HG03460 (cell line): ENCODE data around the gene ADAMTS3.

ENCODE experiments used
- ATAC-seq: cut with Tn5 transposase; IDR thresholded peaks from one replicate; pipeline ENCODE4 v1.9.1; 2021; ENCODE audit not compliant: unreplicated experiment

ADAMTS3 gene

GRCh38 chr4:72568959-72569718 is at the start of gene ADAMTS3:
TSS of gene ADAMTS3 (minus strand) at chr4:72569221. CDS start at chr4:72568762, 459 bp downstream.
- ATAC-seq, result no peak

- no peak for ATAC-seq
Measured at GRCh38 chr4:72613959-72614358, 44.9 kb upstream of the ADAMTS3 start.

GRCh38 chr4:72606751-72607150 is 37.7 kb upstream of the ADAMTS3 start:
- no peak for ATAC-seq

GRCh38 chr4:72604324-72604723 is 35.3 kb upstream of the ADAMTS3 start:
- no peak for ATAC-seq

- no peak for ATAC-seq
Measured at GRCh38 chr4:72602396-72603376, 33.7 kb upstream of the ADAMTS3 start.

GRCh38 chr4:72591547-72592454 is 22.8 kb upstream of the ADAMTS3 start:
- no peak for ATAC-seq

- ATAC-seq, result no peak
Measured at GRCh38 chr4:72587334-72587733, 18.3 kb upstream of the ADAMTS3 start.

- no peak for ATAC-seq
Measured at GRCh38 chr4:72582853-72583252, 13.8 kb upstream of the ADAMTS3 start.

GRCh38 chr4:72577211-72577610 is 8.2 kb upstream of the ADAMTS3 start:
- no peak for ATAC-seq

GRCh38 chr4:72571337-72571736 is 2.3 kb upstream of the ADAMTS3 start:
- no peak for ATAC-seq

- no peak for ATAC-seq
Measured at GRCh38 chr4:72569719-72570235, 756 bp upstream of the ADAMTS3 start.

GRCh38 chr4:72567821-72568675 is 973 bp downstream of the ADAMTS3 start:
- ATAC-seq, result no peak

- no peak for ATAC-seq
Measured at GRCh38 chr4:72567036-72567435, 2.0 kb downstream of the ADAMTS3 start.

GRCh38 chr4:72566464-72566972 is 2.5 kb downstream of the ADAMTS3 start:
- no peak for ATAC-seq

GRCh38 chr4:72564789-72565188 is 4.2 kb downstream of the ADAMTS3 start:
- ATAC-seq, result no peak

- no peak for ATAC-seq
Measured at GRCh38 chr4:72564184-72564583, 4.8 kb downstream of the ADAMTS3 start.

- ATAC-seq, result no peak
Measured at GRCh38 chr4:72558655-72559054, 10.4 kb downstream of the ADAMTS3 start.

- no peak for ATAC-seq
Measured at GRCh38 chr4:72557021-72557420, 12.0 kb downstream of the ADAMTS3 start.

GRCh38 chr4:72555377-72555831 is 13.6 kb downstream of the ADAMTS3 start:
- no peak for ATAC-seq
